NK-92 (cell line): ENCODE results near the gene MEF2D.

ENCODE experiments used
- DNase-seq: peaks from one replicate; lab custom pipeline; 2025; ENCODE audit not compliant: unreplicated experiment; lab: John Stamatoyannopoulos, UW

The MEF2D gene

GRCh38 chr1:156500543-156500792 lies at the start of gene MEF2D:
Gene MEF2D (minus strand): TSS chr1:156500775. CDS start chr1:156483292, 17,483 bp downstream.
- DNase-seq, result no peak

GRCh38 chr1:156550346-156550745 lies 49.8 kb upstream of the MEF2D start:
- no peak for DNase-seq

GRCh38 chr1:156549831-156550230 lies 49.3 kb upstream of the MEF2D start:
- DNase-seq, result no peak

GRCh38 chr1:156549390-156549789 lies 48.8 kb upstream of the MEF2D start:
- no peak for DNase-seq

GRCh38 chr1:156547982-156548381 lies 47.4 kb upstream of the MEF2D start:
- no peak for DNase-seq

- no peak for DNase-seq
Measured at GRCh38 chr1:156547434-156547833, 46.9 kb upstream of the MEF2D start.

- DNase-seq, result no peak
Measured at GRCh38 chr1:156546267-156546666, 45.7 kb upstream of the MEF2D start.

- DNase-seq, result no peak
Measured at GRCh38 chr1:156544592-156545102, 44.1 kb upstream of the MEF2D start.

GRCh38 chr1:156543066-156543465 lies 42.5 kb upstream of the MEF2D start:
- DNase-seq, result no peak

- DNase-seq, result no peak
Measured at GRCh38 chr1:156540955-156541354, 40.4 kb upstream of the MEF2D start.

- no peak for DNase-seq
Measured at GRCh38 chr1:156539818-156540355, 39.3 kb upstream of the MEF2D start.

GRCh38 chr1:156538711-156539440 lies 38.3 kb upstream of the MEF2D start:
- no peak for DNase-seq

- no peak for DNase-seq
Measured at GRCh38 chr1:156537027-156537426, 36.5 kb upstream of the MEF2D start.

GRCh38 chr1:156534424-156535060 lies 34.0 kb upstream of the MEF2D start:
- DNase-seq, result no peak

GRCh38 chr1:156533568-156534220 lies 33.1 kb upstream of the MEF2D start:
- no peak for DNase-seq

GRCh38 chr1:156532374-156532773 lies 31.8 kb upstream of the MEF2D start:
- DNase-seq, result no peak

- DNase-seq, result no peak
Measured at GRCh38 chr1:156530006-156530405, 29.4 kb upstream of the MEF2D start.

GRCh38 chr1:156528875-156529425 lies 28.4 kb upstream of the MEF2D start:
- no peak for DNase-seq

- no peak for DNase-seq
Measured at GRCh38 chr1:156528231-156528630, 27.7 kb upstream of the MEF2D start.

GRCh38 chr1:156527584-156527983 lies 27.0 kb upstream of the MEF2D start:
- DNase-seq, result no peak

GRCh38 chr1:156525856-156526489 lies 25.4 kb upstream of the MEF2D start:
- DNase-seq, result no peak
